Measurements from ENCODE around the gene HFM1.

The HFM1 gene

DNA sequence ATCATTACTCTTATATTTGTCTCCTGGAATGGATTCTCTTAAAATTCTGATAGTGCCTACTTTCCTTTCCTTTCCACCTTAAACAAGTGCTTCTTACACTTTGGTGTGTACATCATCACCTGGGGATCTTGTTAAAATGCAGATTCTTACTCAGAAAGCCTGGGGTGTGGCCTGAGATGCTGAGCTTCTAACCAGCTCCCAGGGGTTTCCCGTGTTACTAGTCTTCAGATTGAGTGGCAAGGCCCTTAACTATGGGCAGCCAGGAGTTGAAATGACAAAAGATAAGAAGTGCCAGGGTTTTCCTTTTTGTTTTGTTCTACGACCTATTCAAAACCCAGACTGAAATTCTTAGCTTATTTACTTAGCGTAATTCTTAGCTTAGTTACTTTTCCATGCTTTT, 159.2 kb downstream of the HFM1 start:
- no peak for DNase-seq (ENCODE audit: low spot score)

DNA sequence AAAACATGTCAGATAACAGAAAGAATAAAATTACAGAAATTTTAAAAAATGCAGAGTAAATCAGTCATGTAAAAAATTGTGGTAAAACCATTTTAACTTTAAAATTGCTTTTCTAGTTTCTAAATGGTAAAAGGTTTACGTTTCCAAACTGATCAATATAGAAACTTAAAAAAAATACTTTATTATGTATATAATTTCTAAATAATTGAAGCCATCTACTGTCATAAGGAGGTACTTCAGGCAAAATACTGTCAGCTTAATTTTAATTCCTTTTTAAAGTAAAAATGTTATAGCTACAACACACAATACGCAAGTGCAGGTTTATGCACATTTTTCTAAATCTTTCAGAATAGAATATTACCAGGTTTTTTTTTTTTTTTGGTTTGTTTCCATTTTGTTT, 159.9 kb downstream of the HFM1 start:
- no peak for DNase-seq (ENCODE audit: low spot score)

DNA sequence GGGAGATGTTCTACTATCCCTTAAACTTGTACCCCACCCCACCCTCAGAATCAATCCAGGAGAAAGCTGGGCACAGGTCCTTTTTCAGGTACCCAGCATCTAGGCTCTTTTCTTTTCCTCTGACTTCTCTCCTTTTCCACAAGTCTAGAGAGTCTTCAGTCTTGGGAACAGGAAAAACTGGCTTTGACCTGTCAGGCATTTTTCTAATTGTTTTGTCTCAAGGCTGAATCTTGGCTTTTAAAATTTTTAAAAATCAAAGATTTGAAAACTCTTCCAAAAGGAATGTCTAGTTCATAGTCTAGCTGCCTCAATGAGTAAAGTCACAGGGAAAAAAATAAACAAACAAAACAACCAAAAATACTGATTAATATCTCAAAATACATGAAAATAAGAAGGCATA, 161.5 kb downstream of the HFM1 start:
- no peak for DNase-seq (ENCODE audit: low spot score)

DNA sequence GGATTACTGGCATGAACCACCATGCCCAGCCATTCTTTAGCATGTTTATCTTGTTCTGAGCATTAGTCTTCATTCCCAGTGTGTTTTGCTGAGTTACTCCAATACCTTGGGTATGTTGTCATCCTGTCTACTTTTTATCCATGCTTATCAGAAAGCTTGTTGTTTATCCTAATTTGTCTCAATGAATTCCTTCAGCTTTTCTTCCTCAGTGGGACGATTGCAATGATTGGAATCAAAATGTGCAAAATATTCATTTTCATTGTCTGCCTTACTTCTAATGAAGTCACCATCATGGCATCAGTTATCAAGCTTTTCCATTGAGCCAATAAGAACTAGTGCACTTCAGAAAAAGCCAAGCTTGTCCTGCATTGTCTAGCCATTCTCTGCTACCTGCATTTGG, 170.5 kb downstream of the HFM1 start:
- DNase-seq (ENCODE audit: low spot score), result no peak

DNA sequence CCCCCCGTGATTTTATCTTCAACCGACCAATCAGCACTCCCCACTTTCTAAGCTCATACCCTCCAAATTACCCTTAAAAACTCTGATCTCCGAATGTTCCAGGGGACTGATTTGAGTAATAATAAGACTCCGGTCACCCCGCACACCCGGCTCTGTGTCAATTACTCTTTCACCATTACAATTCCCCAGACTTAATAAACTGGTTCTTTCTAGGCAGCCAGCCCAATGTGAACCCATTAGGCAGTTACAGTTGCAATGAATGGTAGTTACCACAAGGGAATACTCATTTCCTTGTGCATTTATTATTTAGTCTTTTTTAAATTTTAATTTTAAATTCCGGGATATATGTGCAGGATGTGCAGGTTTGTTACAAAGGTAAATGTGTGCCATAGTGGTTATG, 177.9 kb downstream of the HFM1 start:
- DNase-seq (ENCODE audit: low spot score), result no peak

DNA sequence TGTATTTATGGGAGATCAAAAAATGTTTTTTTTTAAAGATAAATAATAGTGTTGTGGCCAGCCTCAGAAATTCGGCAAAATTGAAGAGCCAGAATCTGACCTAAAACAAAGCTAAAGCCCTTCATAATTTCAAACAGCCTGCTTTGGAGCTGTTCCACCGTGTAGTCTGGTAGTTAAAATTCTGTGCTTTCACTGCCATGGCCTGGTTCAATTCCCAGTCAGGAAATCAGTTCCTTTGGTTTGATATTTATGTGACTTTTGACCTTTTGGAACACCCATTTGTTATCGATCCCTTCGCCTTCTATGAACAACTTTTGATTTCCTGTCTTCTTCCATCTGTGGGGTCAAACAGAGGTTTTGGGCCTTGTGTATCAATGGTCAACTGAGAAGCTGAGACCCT, 179.8 kb downstream of the HFM1 start:
- no peak for DNase-seq (ENCODE audit: low spot score)

DNA sequence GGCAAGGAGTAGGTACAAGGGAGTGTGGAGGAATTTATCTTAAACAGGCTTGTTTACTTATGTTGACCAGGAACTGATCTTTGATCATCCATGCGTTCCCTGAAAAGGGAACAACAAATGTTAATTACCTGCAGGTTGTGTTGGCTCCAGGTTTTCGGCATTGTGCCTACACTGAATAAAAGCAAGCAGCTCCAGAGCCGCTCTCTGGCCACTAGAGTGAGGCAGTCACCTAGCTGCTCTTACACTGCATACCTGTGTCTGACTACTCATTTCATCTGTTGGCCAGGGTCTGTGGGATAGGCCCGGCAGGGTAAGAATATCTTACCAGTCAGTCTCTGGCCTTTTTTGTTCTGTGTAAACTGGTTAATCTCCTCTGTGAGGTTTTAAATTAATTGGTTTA, 183.6 kb downstream of the HFM1 start:
- no peak for DNase-seq (ENCODE audit: low spot score)

DNA sequence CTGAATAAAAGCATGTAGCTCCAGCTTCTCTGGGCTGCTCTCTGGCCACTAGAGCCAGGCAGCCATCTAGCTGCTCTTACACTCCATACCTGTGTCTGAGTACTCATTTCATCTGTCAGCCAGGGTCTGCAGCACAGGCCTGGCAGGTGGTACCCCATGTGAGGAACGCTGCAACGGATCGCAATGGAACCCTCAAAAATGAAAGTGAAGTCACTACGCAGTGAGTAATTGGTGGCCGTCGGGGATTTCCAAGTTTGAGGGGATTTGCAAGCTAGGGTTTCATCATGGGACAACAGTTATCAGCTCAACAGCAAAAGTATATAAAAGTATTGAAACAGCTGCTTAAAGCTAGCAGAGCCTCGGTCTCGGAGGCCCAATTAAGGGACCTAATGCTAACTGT, 186.7 kb downstream of the HFM1 start:
- DNase-seq (ENCODE audit: low spot score), result no peak

Data from AG08395 (cell line).